ENCODE data around the gene ZNFX1. TPM values are rescaled to one million over a fixed set of nuclear protein-coding genes. Genes with fewer than 3 reads are reported as not detected.

The ZNFX1 gene
- total and polyA plus RNA-seq, 7 experiments from 2014 or later, result 34.5 to 83.7 (median 62.2) TPM

GRCh38 chr20:49281059-49281912 is 3.4 kb upstream of the ZNFX1 start:
- H3K27me3 Mint-ChIP-seq, result peaks cover 0 to 4% (median 0%) of the 10 kb centered on the region in 5 donors
- ChIA-PET POLR2A (interaction anchor here (0.9 to 2.0 kb wide), 4 partner anchors 8 to 234 kb away, joined by 3 to 10 read pairs (median 6); partner anchors contain the start of gene CSE1L), CTCF (no interaction called here)
- Histone ChIP-seq H3K4me3 (ENCODE audit: low read length) (peak overlapping the region; percentile 21), H3K27me3 (ENCODE audit: control insufficient read depth in 2 of 2, insufficient read depth in 2 of 2, low read length in 2 of 2) (no peaks in the 10 kb centered on the region), H3K36me3 (ENCODE audit: control insufficient read depth in 2 of 3, insufficient read depth in 3 of 3, low read length in 3 of 3) (peaks cover 51 to 84% (median 60%) of the 10 kb centered on the region in 3 experiments), H3K4me1 (ENCODE audit: control insufficient read depth in 2 of 2, insufficient read depth in 2 of 2, low read length in 2 of 2) (peaks cover 30 to 50% of the 10 kb centered on the region in 2 donors), H3K9me3 (ENCODE audit: control insufficient read depth in 2 of 3, low read length in 3 of 3) (peaks cover 14 to 65% (median 39%) of the 10 kb centered on the region in 3 experiments), H3K27ac (ENCODE audit: low read depth, low read length) (no peak overlapping the region)
- DNase-seq (no peak), ATAC-seq (no peak)
- H3K4me1 Mint-ChIP-seq, result peaks cover 50 to 80% (median 75%) of the 10 kb centered on the region in 7 donors
- H3K36me3 Mint-ChIP-seq, result peaks cover 42 to 92% (median 81%) of the 10 kb centered on the region in 5 donors
- intact Hi-C loops (cut with micrococcal nuclease), result no loop called here
- peaks cover 15 to 81% (median 62%) of the 10 kb centered on the region in 11 donors for H3K9me3 Mint-ChIP-seq
- H3K27ac Mint-ChIP-seq, result peak overlapping the region in 8 of 9 donors; percentile 18 to 98 (median 84)
- peak overlapping the region; percentile 40 to 100 (median 92) for H3K4me3 Mint-ChIP-seq

DNA sequence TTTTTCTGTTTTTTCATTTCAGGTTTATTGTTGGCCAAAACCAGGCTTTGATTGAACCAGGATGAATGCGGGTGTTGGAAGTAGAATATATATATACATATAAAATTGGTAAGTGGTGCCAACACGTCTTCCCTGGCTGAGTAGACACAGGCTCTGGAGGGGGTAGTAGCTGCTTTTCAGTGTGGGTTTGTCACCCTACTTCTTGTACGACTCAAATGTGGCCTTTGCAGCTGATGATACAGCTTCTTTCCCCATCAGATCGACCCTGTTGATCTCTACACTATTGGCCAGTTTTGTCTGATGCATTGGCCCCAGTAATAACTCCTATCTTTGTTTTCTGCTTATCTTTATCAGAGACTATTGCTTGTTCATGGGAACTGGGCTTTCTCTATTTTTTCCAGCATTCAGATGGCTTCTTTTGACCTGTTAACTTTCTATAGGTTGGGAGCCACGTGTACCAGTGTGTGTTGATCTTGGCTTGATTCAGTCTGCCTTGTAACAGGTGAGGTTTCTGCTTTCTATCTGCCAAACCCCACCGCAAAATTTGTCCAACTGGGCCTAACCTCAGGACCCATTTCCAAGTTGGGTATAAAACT is 2.7 kb upstream of the ZNFX1 start:
- ChIA-PET POLR2A (interaction anchor here (0.8 to 2.0 kb wide), 6 partner anchors 9 to 234 kb away, joined by 3 to 10 read pairs (median 4); partner anchors contain the start of gene CSE1L), CTCF (no interaction called here)
- H3K27me3 Mint-ChIP-seq, result peaks cover 0 to 4% (median 0%) of the 10 kb centered on the region in 5 donors
- DNase-seq, result no peak
- no peaks in the 10 kb centered on the region for H3K27me3 ChIP-seq (ENCODE audit: control insufficient read depth in 2 of 2, insufficient read depth in 2 of 2, low read length in 2 of 2)
- peak overlapping the region; percentile 80 for H3K4me3 ChIP-seq (ENCODE audit: low read length)
- H3K27ac ChIP-seq (ENCODE audit: low read depth, low read length), result peak overlapping the region; percentile 95
- H3K36me3 Mint-ChIP-seq, result peaks cover 38 to 90% (median 76%) of the 10 kb centered on the region in 5 donors
- H3K4me1 Mint-ChIP-seq, result peaks cover 56 to 86% (median 80%) of the 10 kb centered on the region in 7 donors
- intact Hi-C loops (cut with micrococcal nuclease), result no loop called here
- H3K4me1 ChIP-seq (ENCODE audit: control insufficient read depth in 2 of 2, insufficient read depth in 2 of 2, low read length in 2 of 2), result peaks cover 37 to 57% of the 10 kb centered on the region in 2 donors
- H3K4me3 Mint-ChIP-seq, result peak overlapping the region; percentile 91 to 100 (median 97)
- no peak for ATAC-seq
- H3K9me3 ChIP-seq (ENCODE audit: control insufficient read depth in 2 of 3, low read length in 3 of 3), result peaks cover 14 to 58% (median 32%) of the 10 kb centered on the region in 3 experiments
- H3K9me3 Mint-ChIP-seq, result peaks cover 14 to 74% (median 55%) of the 10 kb centered on the region in 11 donors
- peak overlapping the region; percentile 63 to 99 (median 90) for H3K27ac Mint-ChIP-seq
- H3K36me3 ChIP-seq (ENCODE audit: control insufficient read depth in 2 of 3, insufficient read depth in 3 of 3, low read length in 3 of 3), result peaks cover 45 to 77% (median 53%) of the 10 kb centered on the region in 3 experiments

- H3K9me3 ChIP-seq (ENCODE audit: control insufficient read depth in 2 of 3, low read length in 3 of 3), result peaks cover 14 to 51% (median 28%) of the 10 kb centered on the region in 3 experiments
- peaks cover 43 to 75% (median 47%) of the 10 kb centered on the region in 3 experiments for H3K36me3 ChIP-seq (ENCODE audit: control insufficient read depth in 2 of 3, insufficient read depth in 3 of 3, low read length in 3 of 3)
- no peak for DNase-seq
Observed at GRCh38 chr20:49279677-49280462, 2.0 kb upstream of the ZNFX1 start.

DNA sequence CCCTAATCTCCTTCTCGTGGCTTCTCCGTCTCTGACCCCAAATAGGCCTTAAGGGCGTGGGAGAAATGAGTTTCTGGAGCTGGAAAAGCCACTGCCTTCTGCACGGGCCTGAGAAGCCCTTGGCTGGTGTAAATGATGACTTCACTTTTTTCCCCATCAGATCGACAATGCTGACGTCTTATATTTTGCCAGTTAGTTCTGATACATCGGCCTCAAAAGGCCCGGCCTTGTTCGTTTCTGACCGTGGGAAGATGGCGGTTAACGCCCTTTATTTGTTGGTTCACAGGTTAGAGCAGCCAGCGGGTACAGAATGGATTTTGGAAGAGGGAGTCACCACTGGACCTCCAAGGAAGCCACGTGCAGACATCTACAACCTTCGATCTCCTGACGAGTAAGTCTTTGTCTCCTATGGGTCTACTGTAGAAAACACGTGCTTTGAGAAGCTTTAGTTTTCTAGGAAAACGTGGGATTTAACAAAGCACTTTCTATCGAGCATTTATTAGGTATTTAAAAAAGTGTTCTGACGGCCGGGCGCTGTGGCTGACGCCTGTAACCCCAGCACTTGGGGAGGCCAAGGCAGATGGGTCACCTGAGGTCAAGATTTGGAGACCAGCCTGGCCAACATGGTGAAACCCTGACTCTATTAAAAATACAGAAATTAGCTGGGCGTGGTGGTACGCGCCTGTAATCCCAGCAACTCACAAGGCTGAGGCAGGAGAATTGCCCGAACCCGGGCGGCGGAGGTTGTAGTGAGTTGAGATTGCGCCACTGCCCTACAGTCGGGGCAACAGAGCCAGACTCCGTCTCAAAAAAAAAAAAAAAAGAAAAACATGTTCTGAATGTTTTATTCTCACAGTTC is 1.2 kb upstream of the ZNFX1 start:
- DNase-seq (peak in 1 of 9 donors; percentile 33), ATAC-seq (no peak)
- Histone ChIP-seq H3K4me1 (ENCODE audit: control insufficient read depth in 2 of 2, insufficient read depth in 2 of 2, low read length in 2 of 2) (peaks cover 42 to 63% of the 10 kb centered on the region in 2 donors), H3K9me3 (ENCODE audit: control insufficient read depth in 2 of 3, low read length in 3 of 3) (peaks cover 14 to 43% (median 28%) of the 10 kb centered on the region in 3 experiments), H3K36me3 (ENCODE audit: control insufficient read depth in 2 of 3, insufficient read depth in 3 of 3, low read length in 3 of 3) (peaks cover 41 to 67% (median 45%) of the 10 kb centered on the region in 3 experiments), H3K27ac (ENCODE audit: low read depth, low read length) (peak overlapping the region; percentile 95), H3K4me3 (ENCODE audit: low read length) (peak overlapping the region; percentile 80), H3K27me3 (ENCODE audit: control insufficient read depth in 2 of 2, insufficient read depth in 2 of 2, low read length in 2 of 2) (no peaks in the 10 kb centered on the region)
- peak overlapping the region; percentile 91 to 100 (median 97) for H3K4me3 Mint-ChIP-seq
- peaks cover 30 to 80% (median 69%) of the 10 kb centered on the region in 5 donors for H3K36me3 Mint-ChIP-seq
- POLR2A ChIA-PET, result interaction anchor here (0.5 to 2.0 kb wide), 11 partner anchors 9 to 233 kb away, joined by 3 to 17 read pairs (median 5); partner anchors contain the start of gene CSE1L
- peak overlapping the region; percentile 90 to 99 (median 97) for H3K27ac Mint-ChIP-seq
- CTCF ChIA-PET, result no interaction called here
- peaks cover 7 to 59% (median 44%) of the 10 kb centered on the region in 11 donors for H3K9me3 Mint-ChIP-seq
- H3K27me3 Mint-ChIP-seq, result peaks cover 0 to 4% (median 0%) of the 10 kb centered on the region in 5 donors
- H3K4me1 Mint-ChIP-seq, result peaks cover 58 to 81% (median 75%) of the 10 kb centered on the region in 7 donors
- intact Hi-C loops (cut with micrococcal nuclease), result loop anchor here (1.0 to 10.0 kb wide), 12 partner anchors 44 to 1922 kb away; partner anchors contain the start of genes CSE1L (in 2 of the 2), DDX27 (in 2 of the 2), STAU1 (in 2 of the 2) and ARFGEF2 (in 1 of the 2)

More at GRCh38 chr20:49279677-49280462, 2.0 kb upstream of the ZNFX1 start:
- peaks cover 10 to 67% (median 49%) of the 10 kb centered on the region in 11 donors for H3K9me3 Mint-ChIP-seq
- Histone ChIP-seq H3K4me1 (ENCODE audit: control insufficient read depth in 2 of 2, insufficient read depth in 2 of 2, low read length in 2 of 2) (peaks cover 42 to 63% of the 10 kb centered on the region in 2 donors), H3K27ac (ENCODE audit: low read depth, low read length) (peak overlapping the region; percentile 95), H3K27me3 (ENCODE audit: control insufficient read depth in 2 of 2, insufficient read depth in 2 of 2, low read length in 2 of 2) (no peaks in the 10 kb centered on the region), H3K4me3 (ENCODE audit: low read length) (peak overlapping the region; percentile 80)
- H3K4me3 Mint-ChIP-seq, result peak overlapping the region; percentile 91 to 100 (median 97)
- peaks cover 0 to 4% (median 0%) of the 10 kb centered on the region in 5 donors for H3K27me3 Mint-ChIP-seq
- H3K36me3 Mint-ChIP-seq, result peaks cover 33 to 88% (median 75%) of the 10 kb centered on the region in 5 donors
- CTCF ChIA-PET, result no interaction called here
- peaks cover 59 to 86% (median 80%) of the 10 kb centered on the region in 7 donors for H3K4me1 Mint-ChIP-seq
- peak overlapping the region; percentile 68 to 99 (median 94) for H3K27ac Mint-ChIP-seq
- intact Hi-C loops (cut with micrococcal nuclease), result loop anchor here (2.0 to 10.0 kb wide), 4 partner anchors 43 to 1923 kb away; partner anchors contain the start of gene ZMYND8 (in 1 of the 2)
- POLR2A ChIA-PET, result interaction anchor here (0.5 to 2.0 kb wide), 11 partner anchors 8 to 234 kb away, joined by 3 to 17 read pairs (median 5); partner anchors contain the start of gene CSE1L
- ATAC-seq, result no peak

GRCh38 chr20:49277786-49278035 is 146 bp downstream of the ZNFX1 start:
- peaks cover 0 to 4% (median 0%) of the 10 kb centered on the region in 5 donors for H3K27me3 Mint-ChIP-seq
- intact Hi-C loops (cut with micrococcal nuclease), result loop anchor here (1.0 to 10.0 kb wide), 13 partner anchors 45 to 1921 kb away; partner anchors contain the start of genes CSE1L (in 2 of the 2), DDX27 (in 2 of the 2), STAU1 (in 2 of the 2) and ARFGEF2 (in 1 of the 2)
- H3K4me3 Mint-ChIP-seq, result peak overlapping the region; percentile 91 to 100 (median 96)
- ChIA-PET CTCF (no interaction called here), POLR2A (interaction anchor here (0.7 to 2.2 kb wide), 9 partner anchors 8 to 232 kb away, joined by 3 to 17 read pairs (median 5); partner anchors contain the start of genes CSE1L and DDX27)
- Histone ChIP-seq H3K9me3 (ENCODE audit: control insufficient read depth in 2 of 3, low read length in 3 of 3) (peaks cover 11 to 30% (median 16%) of the 10 kb centered on the region in 3 experiments), H3K27ac (ENCODE audit: low read depth, low read length) (peak overlapping the region; percentile 95), H3K27me3 (ENCODE audit: control insufficient read depth in 2 of 2, insufficient read depth in 2 of 2, low read length in 2 of 2) (no peaks in the 10 kb centered on the region), H3K4me1 (ENCODE audit: control insufficient read depth in 2 of 2, insufficient read depth in 2 of 2, low read length in 2 of 2) (peaks cover 32 to 57% of the 10 kb centered on the region in 2 donors), H3K4me3 (ENCODE audit: low read length) (peak overlapping the region; percentile 80), H3K36me3 (ENCODE audit: control insufficient read depth in 2 of 3, insufficient read depth in 3 of 3, low read length in 3 of 3) (peaks cover 32 to 64% (median 43%) of the 10 kb centered on the region in 3 experiments)
- H3K27ac Mint-ChIP-seq, result peak overlapping the region; percentile 90 to 99 (median 96)
- H3K36me3 Mint-ChIP-seq, result peaks cover 18 to 74% (median 56%) of the 10 kb centered on the region in 5 donors
- H3K4me1 Mint-ChIP-seq, result peaks cover 49 to 77% (median 64%) of the 10 kb centered on the region in 7 donors
- DNase-seq (no peak), ATAC-seq (no peak)
- H3K9me3 Mint-ChIP-seq, result peaks cover 4 to 46% (median 30%) of the 10 kb centered on the region in 11 donors

Measured in naive thymus-derived CD4-positive, alpha-beta T cell (primary cell).